GM12872 (cell line): ENCODE results near the gene LVRN.

Experiments used
- CTCF ChIP-seq: IDR thresholded peaks from 3 replicates; pipeline ENCODE4 v1.5.1; 2011; ENCODE audit warnings: low read depth, mild to moderate bottlenecking, low read length, moderate library complexity; ENCODE audit not compliant: insufficient read depth

Gene LVRN

GRCh38 chr5:115992848-115993350 is 30.6 kb downstream of the LVRN start:
- TF ChIP-seq CTCF = no peak

- TF ChIP-seq CTCF = no peak
Observed at GRCh38 chr5:115995351-115995750, 33.1 kb downstream of the LVRN start.

GRCh38 chr5:116002116-116002906 is 40.0 kb downstream of the LVRN start:
- no peak for TF ChIP-seq CTCF

- no peak for TF ChIP-seq CTCF
Observed at GRCh38 chr5:116004248-116004647, 42.0 kb downstream of the LVRN start.

GRCh38 chr5:116009806-116010205 is 47.5 kb downstream of the LVRN start:
- no peak for TF ChIP-seq CTCF

- no peak for TF ChIP-seq CTCF
Observed at GRCh38 chr5:116011046-116011445, 48.8 kb downstream of the LVRN start.

- TF ChIP-seq CTCF = no peak
Observed at GRCh38 chr5:116013207-116013785, 51.0 kb downstream of the LVRN start.
